ENCODE data around the gene RILPL1.
A peak's percentile ranks its signal among the peaks of the same experiment; 100 is the strongest.
"Not testable (repeated sequence)": the region's sequence is repeated elsewhere in the genome, so short reads cannot be mapped to it uniquely, and the experiment has no call there.

The RILPL1 gene

DNA sequence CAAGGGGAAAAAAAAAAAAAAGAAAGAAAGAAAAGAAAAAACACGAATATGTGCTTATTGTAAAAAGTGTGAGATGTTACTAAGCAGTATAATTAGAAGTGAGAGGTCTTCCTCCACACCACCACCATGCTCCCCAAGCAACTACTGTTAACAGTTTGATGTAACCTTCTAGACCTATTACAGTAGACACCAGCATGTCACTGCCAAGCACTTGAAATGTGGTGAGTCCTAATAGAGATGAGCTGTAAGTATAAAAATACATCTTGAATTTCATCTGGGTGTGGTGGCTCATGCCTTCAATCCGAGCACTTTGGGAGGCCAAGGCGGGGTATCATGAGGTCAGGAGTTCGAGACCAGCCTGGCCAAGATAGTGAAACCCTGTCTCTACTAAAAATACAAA lies 83.7 kb downstream of the RILPL1 start:
- Histone ChIP-seq H3K36me3 (ENCODE audit: insufficient read depth, low read length) (no peaks in the 10 kb centered on the region), H3K9me3 (ENCODE audit: control insufficient read depth, insufficient read depth, low read length) (no peaks in the 10 kb centered on the region), H3K9ac (ENCODE audit: low read depth, low read length) (no peak overlapping the region), H3K4me1 (ENCODE audit: insufficient read depth, low read length) (peaks cover 10% of the 10 kb centered on the region; the same call in 1 of the 2 replicates)

GRCh38 chr12:123449249-123449733 lies 84.2 kb downstream of the RILPL1 start:
- Histone ChIP-seq H3K9me3 (ENCODE audit: control insufficient read depth, insufficient read depth, low read length) (no peaks in the 10 kb centered on the region), H3K36me3 (ENCODE audit: insufficient read depth, low read length) (no peaks in the 10 kb centered on the region), H3K4me1 (ENCODE audit: insufficient read depth, low read length) (peaks cover 10% of the 10 kb centered on the region; the same call in 1 of the 2 replicates), H3K9ac (ENCODE audit: low read depth, low read length) (no peak overlapping the region)

DNA sequence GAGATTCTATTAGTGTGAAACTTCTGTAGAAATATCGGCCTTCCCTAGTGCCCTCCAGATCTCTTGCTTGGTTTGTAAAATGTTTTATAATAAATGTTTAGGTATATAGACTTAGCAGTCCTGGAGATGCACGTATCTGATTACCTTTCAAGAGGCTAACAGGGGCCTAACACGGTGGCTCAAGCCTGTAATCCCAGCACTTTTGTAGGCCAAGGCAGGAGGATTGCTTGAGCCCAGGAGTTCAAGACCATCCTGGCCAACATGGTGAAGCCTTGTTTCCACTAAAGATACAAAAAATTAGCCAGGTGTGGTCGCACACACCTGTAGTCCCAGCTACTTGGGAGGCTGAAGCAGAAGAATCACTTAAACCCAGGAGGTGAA lies 87.2 kb downstream of the RILPL1 start:
- no peaks in the 10 kb centered on the region for H3K36me3 ChIP-seq (ENCODE audit: insufficient read depth, low read length)
- no peak overlapping the region for H3K9ac ChIP-seq (ENCODE audit: low read depth, low read length)
- H3K9me3 ChIP-seq (ENCODE audit: control insufficient read depth, insufficient read depth, low read length): no peaks in the 10 kb centered on the region
- H3K4me1 ChIP-seq (ENCODE audit: insufficient read depth, low read length): peaks cover 10% of the 10 kb centered on the region; the same call in 1 of the 2 replicates

DNA sequence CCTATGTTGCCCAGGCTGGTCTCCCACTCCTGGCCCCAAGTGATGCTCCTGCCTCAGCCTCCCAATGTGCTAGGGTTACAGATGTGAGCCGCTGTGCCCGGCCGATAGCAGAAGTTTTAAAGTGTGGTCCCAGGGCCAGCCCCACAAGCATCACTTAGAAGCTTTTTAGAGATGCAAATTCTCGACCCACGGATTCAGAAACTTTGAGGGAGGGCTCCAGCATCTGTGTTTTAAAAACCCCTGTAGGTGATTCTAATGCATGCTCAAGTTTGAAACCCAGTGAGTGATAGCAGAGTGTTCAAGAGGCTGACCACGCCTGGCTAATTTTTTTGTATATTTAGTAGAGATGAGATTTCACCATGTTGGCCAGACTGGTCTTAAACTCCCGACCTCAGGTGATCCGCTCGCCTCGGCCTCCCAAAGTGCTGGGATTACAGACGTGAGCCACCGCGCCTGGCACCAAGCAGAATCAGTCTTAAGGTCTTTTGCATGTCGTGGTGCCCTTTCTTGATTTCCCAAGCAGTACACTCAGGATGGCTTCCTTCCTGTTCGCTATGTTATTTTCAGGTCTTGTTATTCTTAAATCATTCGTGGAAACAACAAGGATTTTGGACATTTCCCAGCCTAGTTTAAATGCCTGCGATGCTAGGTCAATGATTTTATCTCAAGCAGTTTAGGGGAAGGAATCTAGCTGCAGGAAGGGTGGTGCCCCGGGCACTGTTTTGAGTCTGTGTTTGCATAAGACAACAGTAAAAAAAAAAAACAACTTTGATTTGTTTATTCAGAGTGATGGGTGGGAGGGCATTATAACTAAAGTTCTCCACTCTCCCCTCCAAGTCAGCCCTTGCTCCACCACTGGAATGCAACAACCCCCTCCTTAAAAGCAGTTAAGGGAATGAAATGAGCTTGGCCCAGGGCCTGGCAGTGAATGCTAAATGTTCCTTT lies 87.9 kb downstream of the RILPL1 start:
- no peak overlapping the region for H3K9ac ChIP-seq (ENCODE audit: low read depth, low read length)
- peaks cover 10% of the 10 kb centered on the region; the same call in 1 of the 2 replicates for H3K4me1 ChIP-seq (ENCODE audit: insufficient read depth, low read length)
- no peaks in the 10 kb centered on the region for H3K9me3 ChIP-seq (ENCODE audit: control insufficient read depth, insufficient read depth, low read length)
- H3K36me3 ChIP-seq (ENCODE audit: insufficient read depth, low read length): no peaks in the 10 kb centered on the region

DNA sequence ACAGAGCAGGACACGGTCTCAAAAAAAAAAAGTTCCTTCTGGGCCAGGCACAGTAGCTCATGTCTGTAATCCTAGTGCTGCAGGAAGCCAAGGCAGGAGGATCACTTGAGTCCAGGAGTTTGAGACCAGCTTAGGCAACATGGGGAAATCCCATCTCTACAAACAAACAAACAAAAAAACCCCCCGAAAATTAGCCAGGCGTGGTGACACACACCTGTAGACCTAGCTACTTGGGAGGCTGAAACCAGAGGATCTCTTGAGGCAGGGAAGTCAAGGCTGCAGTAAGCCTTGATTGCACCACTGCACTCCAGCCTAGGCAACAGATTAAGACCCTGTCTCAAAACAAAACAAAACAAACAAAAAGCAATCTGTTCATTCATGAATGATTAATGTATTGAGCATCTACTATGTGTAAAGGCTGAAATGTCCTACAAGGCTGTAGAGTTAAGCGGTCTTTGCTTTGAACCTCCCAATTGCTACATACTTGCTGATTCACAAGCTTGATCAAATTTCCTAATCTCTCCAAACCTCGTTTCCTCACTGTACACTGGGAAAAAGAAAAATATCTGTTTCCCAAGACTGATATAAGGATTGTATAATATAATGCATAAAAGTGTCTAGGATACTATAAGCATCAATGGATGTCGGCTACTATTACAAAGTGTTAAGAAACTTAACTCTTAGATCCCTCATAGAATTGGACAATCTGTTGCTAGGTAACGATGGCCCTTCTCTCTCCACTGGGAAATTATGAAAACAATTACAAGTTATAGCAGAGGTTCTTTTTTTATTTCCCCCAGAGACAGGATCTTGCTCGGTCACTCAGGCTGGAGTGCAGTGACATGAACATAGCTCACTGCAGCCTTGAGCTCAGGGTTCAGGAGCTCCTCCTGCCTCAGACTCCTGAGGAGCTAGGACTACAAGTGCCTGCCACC lies 89.2 kb downstream of the RILPL1 start:
- H3K9ac ChIP-seq (ENCODE audit: low read depth, low read length): no peak overlapping the region
- H3K36me3 ChIP-seq (ENCODE audit: insufficient read depth, low read length): no peaks in the 10 kb centered on the region
- no peaks in the 10 kb centered on the region for H3K9me3 ChIP-seq (ENCODE audit: control insufficient read depth, insufficient read depth, low read length)
- peaks cover 10% of the 10 kb centered on the region; the same call in 1 of the 2 replicates for H3K4me1 ChIP-seq (ENCODE audit: insufficient read depth, low read length)

- H3K9ac ChIP-seq (ENCODE audit: low read depth, low read length): no peak overlapping the region
- H3K36me3 ChIP-seq (ENCODE audit: insufficient read depth, low read length): no peaks in the 10 kb centered on the region
- H3K9me3 ChIP-seq (ENCODE audit: control insufficient read depth, insufficient read depth, low read length): no peaks in the 10 kb centered on the region
- H3K4me1 ChIP-seq (ENCODE audit: insufficient read depth, low read length): peaks cover 10% of the 10 kb centered on the region; the same call in 1 of the 2 replicates
Measured at GRCh38 chr12:123442774-123443173, 90.7 kb downstream of the RILPL1 start.

- no peak overlapping the region for H3K9ac ChIP-seq (ENCODE audit: low read depth, low read length)
- H3K36me3 ChIP-seq (ENCODE audit: insufficient read depth, low read length): no peaks in the 10 kb centered on the region
- no peaks in the 10 kb centered on the region for H3K9me3 ChIP-seq (ENCODE audit: control insufficient read depth, insufficient read depth, low read length)
- peaks cover 10% of the 10 kb centered on the region; the same call in 1 of the 2 replicates for H3K4me1 ChIP-seq (ENCODE audit: insufficient read depth, low read length)
Measured at GRCh38 chr12:123441523-123442164, 91.9 kb downstream of the RILPL1 start.

- Histone ChIP-seq H3K36me3 (ENCODE audit: insufficient read depth, low read length) (no peaks in the 10 kb centered on the region), H3K9ac (ENCODE audit: low read depth, low read length) (peak within 1 kb of the TSS; percentile 76), H3K4me1 (ENCODE audit: insufficient read depth, low read length) (no peaks in the 10 kb centered on the region), H3K9me3 (ENCODE audit: control insufficient read depth, insufficient read depth, low read length) (no peaks in the 10 kb centered on the region)
Measured at GRCh38 chr12:123436017-123436964, 97.2 kb downstream of the RILPL1 start, which contains the start of gene RILPL2. Gene RILPL2, minus strand, starts transcription at chr12:123436684. Its CDS starts 264 bp downstream, at chr12:123436420.

GRCh38 chr12:123435636-123436016 lies 97.9 kb downstream of the RILPL1 start:
- no peaks in the 10 kb centered on the region for H3K9me3 ChIP-seq (ENCODE audit: control insufficient read depth, insufficient read depth, low read length)
- H3K4me1 ChIP-seq (ENCODE audit: insufficient read depth, low read length): no peaks in the 10 kb centered on the region
- peak overlapping the region; percentile 76; the same call in 1 of the 2 replicates for H3K9ac ChIP-seq (ENCODE audit: low read depth, low read length)
- no peaks in the 10 kb centered on the region for H3K36me3 ChIP-seq (ENCODE audit: insufficient read depth, low read length)

- no peaks in the 10 kb centered on the region for H3K36me3 ChIP-seq (ENCODE audit: insufficient read depth, low read length)
- H3K4me1 ChIP-seq (ENCODE audit: insufficient read depth, low read length): no peaks in the 10 kb centered on the region
- H3K9me3 ChIP-seq (ENCODE audit: control insufficient read depth, insufficient read depth, low read length): no peaks in the 10 kb centered on the region
- H3K9ac ChIP-seq (ENCODE audit: low read depth, low read length): no peak overlapping the region
Measured at GRCh38 chr12:123433615-123434014, 99.9 kb downstream of the RILPL1 start.

DNA sequence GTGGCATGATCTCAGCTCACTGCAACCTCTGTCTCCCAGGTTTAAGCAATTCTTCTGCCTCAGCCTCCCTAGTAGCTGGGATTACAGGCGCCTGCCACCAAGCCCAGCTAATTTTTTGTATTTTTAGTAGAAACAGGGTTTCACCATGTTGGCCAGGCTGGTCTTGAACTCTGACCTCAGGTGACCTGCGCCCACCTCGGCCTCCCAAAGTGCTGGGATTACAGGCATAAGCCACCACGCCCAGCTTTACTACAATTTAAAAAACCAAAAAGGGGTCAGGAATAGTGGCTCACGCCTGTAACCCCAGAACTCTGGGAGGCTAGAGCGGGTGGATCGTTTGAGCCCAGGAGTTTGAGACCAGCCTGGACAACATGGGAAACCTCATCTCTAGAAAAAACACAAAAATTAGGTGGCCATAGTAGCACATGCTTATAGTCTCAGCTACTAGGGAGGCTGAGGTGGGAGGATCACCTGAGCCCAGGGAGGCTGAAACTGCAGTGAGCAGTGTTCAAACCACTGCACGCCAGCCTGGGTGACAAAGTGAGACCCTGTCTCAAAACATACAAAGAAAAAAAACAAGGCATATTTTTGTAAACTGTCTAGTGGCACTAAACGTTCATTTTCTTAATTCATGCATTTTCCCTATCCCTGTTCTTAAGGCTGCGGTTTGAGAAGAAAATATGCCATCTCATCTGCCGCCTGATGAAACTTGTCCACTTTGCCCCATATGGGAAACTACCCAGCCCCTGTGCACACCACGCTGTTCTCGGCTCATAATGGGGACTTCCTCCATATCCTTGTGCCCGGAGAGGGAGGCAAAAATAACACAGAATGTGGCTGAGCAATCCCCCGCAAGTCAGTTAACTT lies 101.3 kb downstream of the RILPL1 start:
- H3K4me1 ChIP-seq (ENCODE audit: insufficient read depth, low read length); H3K9ac ChIP-seq (ENCODE audit: low read depth, low read length); H3K36me3 ChIP-seq (ENCODE audit: insufficient read depth, low read length); H3K9me3 ChIP-seq (ENCODE audit: control insufficient read depth, insufficient read depth, low read length): not testable (repeated sequence)

DNA sequence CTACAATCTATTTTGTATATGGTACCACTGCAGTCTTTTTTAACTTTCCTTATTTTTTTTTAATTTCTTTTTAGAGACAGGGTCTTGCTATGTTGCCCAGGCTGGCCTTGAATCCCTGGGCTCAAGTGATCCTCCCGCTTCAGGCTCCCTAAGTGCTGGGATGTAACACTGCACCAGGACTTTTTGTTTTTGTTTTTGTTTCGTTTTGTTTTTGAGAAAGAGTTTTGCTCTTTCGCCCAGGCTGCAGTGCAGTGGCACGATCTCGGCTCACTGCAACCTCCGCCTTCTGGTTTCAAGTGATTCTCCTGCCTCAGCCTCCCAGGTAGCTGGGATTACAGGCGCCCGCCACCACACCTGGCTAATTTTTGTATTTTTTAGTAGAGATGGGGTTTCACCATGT lies 104.4 kb downstream of the RILPL1 start:
- H3K36me3 ChIP-seq (ENCODE audit: insufficient read depth, low read length); H3K9ac ChIP-seq (ENCODE audit: low read depth, low read length); H3K9me3 ChIP-seq (ENCODE audit: control insufficient read depth, insufficient read depth, low read length); H3K4me1 ChIP-seq (ENCODE audit: insufficient read depth, low read length): not testable (repeated sequence)
